HEK293T (cell line): Measurements from ENCODE around the gene PARVB.

Experiments used
- ARNT ChIP-seq: fragments of 450-650 bp; IDR thresholded peaks from 2 replicates; pipeline ENCODE4 v1.6.1; 2017; ENCODE audit warnings: mild to moderate bottlenecking
- FOXA1 ChIP-seq: fragments of 450-650 bp; IDR thresholded peaks from 2 replicates; pipeline ENCODE4 v1.6.1; 2016; ENCODE audit warnings: mild to moderate bottlenecking
- SP1 ChIP-seq: fragments of 450-650 bp; IDR thresholded peaks from 2 replicates; pipeline ENCODE4 v1.6.1; 2017
- SUZ12 ChIP-seq: fragments of 450-650 bp; IDR thresholded peaks from 2 replicates; pipeline ENCODE4 v1.6.1; 2016; ENCODE audit warnings: mild to moderate bottlenecking

GRCh38 chr22:44206696-44207095 is 182.6 kb downstream of the PARVB start:
- TF ChIP-seq ARNT: no peak
- no peak for TF ChIP-seq SP1
- TF ChIP-seq FOXA1: no peak
- no peak for TF ChIP-seq SUZ12
